Mesodermal cell (in vitro differentiated cells): ENCODE data around the gene CYB5R4.

Source experiments
- H3K27ac ChIP-seq: 2 replicates; pipeline ENCODE4 v1.7.0; 2013; ENCODE audit warnings: mild to moderate bottlenecking, low read depth, low read length, moderate library complexity; ENCODE audit not compliant: severe bottlenecking
- H3K36me3 ChIP-seq: 2 replicates; pipeline ENCODE4 v1.7.1; 2013; ENCODE audit warnings: mild to moderate bottlenecking, low read length, moderate library complexity; ENCODE audit not compliant: control insufficient read depth, insufficient read depth
- H3K4me1 ChIP-seq: one replicate; pipeline ENCODE4 v1.7.1; 2013; ENCODE audit warnings: mild to moderate bottlenecking, low read length; ENCODE audit not compliant: insufficient read depth, control insufficient read depth, poor library complexity, severe bottlenecking
- H3K4me3 ChIP-seq: 2 replicates; pipeline ENCODE4 v1.7.0; 2013; ENCODE audit warnings: low read length, control low read depth, mild to moderate bottlenecking; ENCODE audit not compliant: insufficient read depth, poor library complexity, severe bottlenecking; ENCODE audit errors: extremely low read depth
- H3K9me3 ChIP-seq: 2 replicates; pipeline ENCODE4 v1.7.1; 2013; ENCODE audit warnings: mild to moderate bottlenecking, low read length, moderate library complexity; ENCODE audit not compliant: control insufficient read depth
- WGBS, 2 experiments: methylation state at CpG; one replicate each; pipeline ENCODE4 v1.1.5; 2013; ENCODE audit warnings: missing lambda C conversion rate in 2 of 2; ENCODE audit not compliant: insufficient coverage in 2 of 2; 5-methylcytosine and 5-hydroxymethylcytosine counted together

Gene CYB5R4

GRCh38 chr6:84013931-84014330, 154.4 kb downstream of the CYB5R4 start:
- no peaks in the 10 kb centered on the region for H3K9me3 ChIP-seq
- no peak overlapping the region for H3K27ac ChIP-seq
- no peaks in the 10 kb centered on the region for H3K36me3 ChIP-seq
- 80% methylated on average over 1 of the region's 3 CpGs; no CpG with 5 or more reads in 1 of the 2 experiments for WGBS, 2 experiments
- H3K4me1 ChIP-seq: no peaks in the 10 kb centered on the region
- H3K4me3 ChIP-seq: no peak overlapping the region

- Histone ChIP-seq H3K4me3 (no peak overlapping the region), H3K4me1 (no peaks in the 10 kb centered on the region), H3K9me3 (no peaks in the 10 kb centered on the region), H3K27ac (no peak overlapping the region), H3K36me3 (no peaks in the 10 kb centered on the region)
- 100% methylated on average over 1 of the region's 1 CpG; no CpG with 5 or more reads in 1 of the 2 experiments for WGBS, 2 experiments
Measured at GRCh38 chr6:84016029-84016428, 156.5 kb downstream of the CYB5R4 start.
